Measurements from ENCODE around the gene C1orf159. TPM values are rescaled to one million over a fixed set of nuclear protein-coding genes. Genes with fewer than 3 reads are reported as not detected.

C1orf159 gene
- total and polyA plus RNA-seq, 10 of the 15 experiments (the other 5 are each of a cell fraction or from before 2014, with no cell fraction given) = 0.11 to 23.4 (median 8.0) TPM

- RAD21 ChIA-PET (ENCODE audit: unreplicated experiment) = no interaction called here
- in situ Hi-C loops (cut with MboI) = no loop called here
- Histone ChIP-seq H3K4me1 (ENCODE audit: control insufficient read depth, insufficient read depth, low read length) (peaks cover 10% of the 10 kb centered on the region), H3K79me2 (ENCODE audit: control insufficient read depth, insufficient read depth, low read length) (no peaks in the 10 kb centered on the region), H3K36me3 (ENCODE audit: control insufficient read depth in 2 of 2, insufficient read depth in 2 of 2, low read length in 1 of 2) (no peaks in the 10 kb centered on the region), H4K20me1 (ENCODE audit: control insufficient read depth, insufficient read depth) (no peaks in the 10 kb centered on the region), H3K4me3 (no peak overlapping the region), H2AFZ (ENCODE audit: control insufficient read depth, low read depth, low read length) (no peak overlapping the region), H3K9ac (ENCODE audit: control insufficient read depth, insufficient read depth, low read length) (no peak overlapping the region), H3K4me2 (ENCODE audit: control insufficient read depth, insufficient read depth) (no peak overlapping the region), H3K9me3 (replicated peaks; ENCODE audit: control insufficient read depth, insufficient read depth, low read length) (no peaks in the 10 kb centered on the region), H3K27ac (ENCODE audit: control insufficient read depth, insufficient read depth) (no peak overlapping the region), H3K27me3 (replicated peaks in 1 of 2; ENCODE audit: control insufficient read depth in 2 of 2, insufficient read depth in 2 of 2, low read length in 1 of 2) (no peaks in the 10 kb centered on the region)
- 87% methylated on average over 30 of the region's 40 CpGs for WGBS (ENCODE audit: insufficient coverage, insufficient replicate concordance, low lambda C conversion rate, missing lambda C conversion rate)
- no peak for FAIRE-seq
- no TSS peak for BruUV-seq (replicated peaks)
- no peak for ATAC-seq
- CTCF ChIA-PET = no interaction called here
- intact Hi-C loops (cut with micrococcal nuclease; ENCODE audit: unreplicated experiment) = no loop called here
- SMC1A ChIA-PET (ENCODE audit: uncharacterized antibody, unreplicated experiment) = no interaction called here
- no peak for DNase-seq (ENCODE audit: low read depth, low spot score)
- POLR2A ChIA-PET = no interaction called here
- TF ChIP-seq PML (IDR thresholded peaks at IDR 0.05; ENCODE audit: low read length) (no peak), SMAD1 (IDR thresholded peaks at IDR 0.05; ENCODE audit: low read depth, partially characterized antibody) (no peak), FOS (IDR thresholded peaks at IDR 0.05; ENCODE audit: borderline replicate concordance, extremely low read depth, insufficient read length) (no peak), RCOR1 (conservative IDR thresholded peaks at IDR 0.05; ENCODE audit: low read depth, low read length) (no peak), ZNF24 (IDR thresholded peaks at IDR 0.05) (no peak)
- TF ChIP-seq, protein P1, sequence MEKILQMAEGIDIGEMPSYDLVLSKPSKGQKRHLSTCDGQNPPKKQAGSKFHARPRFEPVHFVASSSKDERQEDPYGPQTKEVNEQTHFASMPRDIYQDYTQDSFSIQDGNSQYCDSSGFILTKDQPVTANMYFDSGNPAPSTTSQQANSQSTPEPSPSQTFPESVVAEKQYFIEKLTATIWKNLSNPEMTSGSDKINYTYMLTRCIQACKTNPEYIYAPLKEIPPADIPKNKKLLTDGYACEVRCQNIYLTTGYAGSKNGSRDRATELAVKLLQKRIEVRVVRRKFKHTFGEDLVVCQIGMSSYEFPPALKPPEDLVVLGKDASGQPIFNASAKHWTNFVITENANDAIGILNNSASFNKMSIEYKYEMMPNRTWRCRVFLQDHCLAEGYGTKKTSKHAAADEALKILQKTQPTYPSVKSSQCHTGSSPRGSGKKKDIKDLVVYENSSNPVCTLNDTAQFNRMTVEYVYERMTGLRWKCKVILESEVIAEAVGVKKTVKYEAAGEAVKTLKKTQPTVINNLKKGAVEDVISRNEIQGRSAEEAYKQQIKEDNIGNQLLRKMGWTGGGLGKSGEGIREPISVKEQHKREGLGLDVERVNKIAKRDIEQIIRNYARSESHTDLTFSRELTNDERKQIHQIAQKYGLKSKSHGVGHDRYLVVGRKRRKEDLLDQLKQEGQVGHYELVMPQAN (conservative IDR thresholded peaks at IDR 0.05) = no peak
These were observed 33.0 kb downstream of the C1orf159 start for GRCh38 chr1:1082776-1083415.

Data from GM12878 (cell line).